ENCODE results near the gene FAM83F. TPM values are rescaled to one million over a fixed set of nuclear protein-coding genes. Genes with fewer than 3 reads are reported as not detected.
"Not testable (repeated sequence)": the region's sequence is repeated elsewhere in the genome, so short reads cannot be mapped to it uniquely, and the experiment has no call there.

The FAM83F gene
- total RNA-seq, 1 experiment from 2014 or later, result 43.1 TPM

GRCh38 chr22:39991159-39991860, 3.4 kb upstream of the FAM83F start:
- CTCF ChIA-PET, result interaction anchor here (1.1 to 2.1 kb wide), 2 partner anchors 33 to 48 kb away, joined by 3 to 8 read pairs; no protein-coding TSS in a partner anchor

DNA sequence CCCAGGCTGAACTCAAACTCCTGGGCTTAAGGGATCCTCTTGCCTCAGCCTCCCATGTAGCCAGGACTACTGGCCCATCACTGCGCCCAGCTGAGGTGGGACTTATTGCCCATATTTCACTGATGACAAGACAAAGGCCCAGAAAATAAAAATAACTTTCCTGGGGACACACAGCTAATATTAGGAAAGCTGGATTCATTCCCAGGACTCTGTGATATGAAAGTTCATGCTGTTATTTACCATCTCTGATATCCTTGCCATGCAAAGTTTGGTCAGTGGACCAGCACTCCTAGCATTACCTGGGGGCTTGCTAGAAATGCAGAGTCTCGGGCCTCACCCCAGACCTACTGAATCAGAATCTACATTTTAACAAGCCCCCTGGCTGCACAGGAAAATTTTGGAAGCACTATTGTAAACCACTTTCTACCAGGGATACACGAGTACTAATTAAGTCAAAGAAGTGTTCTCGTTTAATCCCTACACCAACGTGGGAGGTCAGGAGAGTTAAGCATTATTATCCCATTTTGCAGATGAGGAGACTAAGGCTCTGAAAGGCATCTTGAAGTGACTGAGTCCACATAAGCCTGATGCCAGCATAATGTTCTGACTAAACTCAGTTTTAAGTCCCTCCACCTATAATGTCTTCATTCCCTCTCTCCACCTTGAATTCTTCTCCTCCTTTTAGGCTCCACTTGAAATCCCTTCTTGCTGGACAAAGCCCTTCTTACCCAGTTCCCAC, 2.5 kb upstream of the FAM83F start:
- peaks cover 37% of the 10 kb centered on the region for H3K27me3 Mint-ChIP-seq (ENCODE audit: low read depth)

More at GRCh38 chr22:39991159-39991860, 3.4 kb upstream of the FAM83F start:
- Mint-ChIP-seq H3K9me3 (no peaks in the 10 kb centered on the region), H3K4me1 (peaks cover 25% of the 10 kb centered on the region), H3K27ac (no peak overlapping the region), H3K4me3 (no peak overlapping the region), H3K27me3 (ENCODE audit: low read depth) (peaks cover 40% of the 10 kb centered on the region), H3K36me3 (no peaks in the 10 kb centered on the region)
- TF ChIP-seq USF1 (CRISPR knock-in tag; IDR thresholded peaks at IDR 0.05) (no peak), NR1H2 (CRISPR knock-in tag; IDR thresholded peaks at IDR 0.05) (no peak), NFE2L1 (CRISPR knock-in tag; IDR thresholded peaks at IDR 0.05) (no peak), RELA (CRISPR knock-in tag; IDR thresholded peaks at IDR 0.05; ENCODE audit: borderline replicate concordance) (no peak), TP53 (CRISPR knock-in tag; IDR thresholded peaks at IDR 0.05) (no peak)
- TF ChIP-seq, protein P1, sequence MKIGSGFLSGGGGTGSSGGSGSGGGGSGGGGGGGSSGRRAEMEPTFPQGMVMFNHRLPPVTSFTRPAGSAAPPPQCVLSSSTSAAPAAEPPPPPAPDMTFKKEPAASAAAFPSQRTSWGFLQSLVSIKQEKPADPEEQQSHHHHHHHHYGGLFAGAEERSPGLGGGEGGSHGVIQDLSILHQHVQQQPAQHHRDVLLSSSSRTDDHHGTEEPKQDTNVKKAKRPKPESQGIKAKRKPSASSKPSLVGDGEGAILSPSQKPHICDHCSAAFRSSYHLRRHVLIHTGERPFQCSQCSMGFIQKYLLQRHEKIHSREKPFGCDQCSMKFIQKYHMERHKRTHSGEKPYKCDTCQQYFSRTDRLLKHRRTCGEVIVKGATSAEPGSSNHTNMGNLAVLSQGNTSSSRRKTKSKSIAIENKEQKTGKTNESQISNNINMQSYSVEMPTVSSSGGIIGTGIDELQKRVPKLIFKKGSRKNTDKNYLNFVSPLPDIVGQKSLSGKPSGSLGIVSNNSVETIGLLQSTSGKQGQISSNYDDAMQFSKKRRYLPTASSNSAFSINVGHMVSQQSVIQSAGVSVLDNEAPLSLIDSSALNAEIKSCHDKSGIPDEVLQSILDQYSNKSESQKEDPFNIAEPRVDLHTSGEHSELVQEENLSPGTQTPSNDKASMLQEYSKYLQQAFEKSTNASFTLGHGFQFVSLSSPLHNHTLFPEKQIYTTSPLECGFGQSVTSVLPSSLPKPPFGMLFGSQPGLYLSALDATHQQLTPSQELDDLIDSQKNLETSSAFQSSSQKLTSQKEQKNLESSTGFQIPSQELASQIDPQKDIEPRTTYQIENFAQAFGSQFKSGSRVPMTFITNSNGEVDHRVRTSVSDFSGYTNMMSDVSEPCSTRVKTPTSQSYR (CRISPR knock-in tag; IDR thresholded peaks at IDR 0.05), result no peak
- no peak for ATAC-seq
- POLR2A ChIA-PET, result no interaction called here
- DNase-seq (ENCODE audit: low spot score), result no peak

DNA sequence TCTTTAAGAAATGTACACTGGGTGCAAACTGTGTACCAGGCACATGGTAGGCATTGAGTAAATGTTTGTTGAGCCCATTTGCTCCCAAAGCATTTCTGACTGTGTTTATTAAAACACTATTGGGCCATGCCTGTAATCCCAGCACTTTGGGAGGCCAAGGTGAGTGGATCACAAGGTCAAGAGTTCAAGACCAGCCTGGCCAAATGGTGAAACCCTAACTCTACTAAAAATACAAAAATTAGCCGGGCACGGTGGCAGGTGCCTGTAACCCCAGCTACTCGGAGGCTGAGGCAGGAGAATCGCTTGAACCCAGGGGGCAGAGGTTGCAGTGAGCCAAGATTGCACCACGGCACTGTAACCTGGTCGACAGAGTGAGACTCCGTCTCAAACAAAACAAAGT, 1.9 kb upstream of the FAM83F start:
- H3K27ac Mint-ChIP-seq; H3K4me3 Mint-ChIP-seq; H3K9me3 Mint-ChIP-seq; H3K36me3 Mint-ChIP-seq; ATAC-seq; DNase-seq (ENCODE audit: low spot score): not testable (repeated sequence)
- peaks cover 41% of the 10 kb centered on the region for H3K4me1 Mint-ChIP-seq
- peaks cover 34% of the 10 kb centered on the region for H3K27me3 Mint-ChIP-seq (ENCODE audit: low read depth)
- ChIA-PET CTCF (interaction anchor here (0.8 to 0.9 kb wide), 2 partner anchors 32 to 59 kb away, joined by 3 to 4 read pairs; no protein-coding TSS in a partner anchor), POLR2A (interaction anchor here (1.2 kb wide), 1 partner anchor 12 kb away, joined by 3 read pairs; no protein-coding TSS in a partner anchor)

More for the DNA sequence above, 2.5 kb upstream of the FAM83F start:
- Mint-ChIP-seq H3K4me1 (peaks cover 34% of the 10 kb centered on the region), H3K4me3 (no peak overlapping the region), H3K9me3 (no peaks in the 10 kb centered on the region), H3K36me3 (no peaks in the 10 kb centered on the region), H3K27ac (no peak overlapping the region)
- POLR2A ChIA-PET, result no interaction called here
- DNase-seq (ENCODE audit: low spot score) (no peak), ATAC-seq (no peak)
- TF ChIP-seq HMGA2 (CRISPR knock-in tag; IDR thresholded peaks at IDR 0.05) (no peak), ZNF671 (CRISPR knock-in tag; IDR thresholded peaks at IDR 0.05) (no peak), MLX (CRISPR knock-in tag; IDR thresholded peaks at IDR 0.05) (no peak), FOXJ3 (CRISPR knock-in tag; IDR thresholded peaks at IDR 0.05; ENCODE audit: borderline replicate concordance) (no peak), ZMAT4 (CRISPR knock-in tag; IDR thresholded peaks at IDR 0.05) (no peak), KAT7 (CRISPR knock-in tag; IDR thresholded peaks at IDR 0.05; ENCODE audit: borderline replicate concordance) (no peak), CREM (CRISPR knock-in tag; IDR thresholded peaks at IDR 0.05) (no peak), CBFB (CRISPR knock-in tag; IDR thresholded peaks at IDR 0.05; ENCODE audit: low read depth) (no peak), ZNF396 (CRISPR knock-in tag; IDR thresholded peaks at IDR 0.05; ENCODE audit: borderline replicate concordance) (no peak), JAZF1 (CRISPR knock-in tag; IDR thresholded peaks at IDR 0.05) (no peak), NR2C2 (CRISPR knock-in tag; IDR thresholded peaks at IDR 0.05) (no peak)
- TF ChIP-seq, protein P2, sequence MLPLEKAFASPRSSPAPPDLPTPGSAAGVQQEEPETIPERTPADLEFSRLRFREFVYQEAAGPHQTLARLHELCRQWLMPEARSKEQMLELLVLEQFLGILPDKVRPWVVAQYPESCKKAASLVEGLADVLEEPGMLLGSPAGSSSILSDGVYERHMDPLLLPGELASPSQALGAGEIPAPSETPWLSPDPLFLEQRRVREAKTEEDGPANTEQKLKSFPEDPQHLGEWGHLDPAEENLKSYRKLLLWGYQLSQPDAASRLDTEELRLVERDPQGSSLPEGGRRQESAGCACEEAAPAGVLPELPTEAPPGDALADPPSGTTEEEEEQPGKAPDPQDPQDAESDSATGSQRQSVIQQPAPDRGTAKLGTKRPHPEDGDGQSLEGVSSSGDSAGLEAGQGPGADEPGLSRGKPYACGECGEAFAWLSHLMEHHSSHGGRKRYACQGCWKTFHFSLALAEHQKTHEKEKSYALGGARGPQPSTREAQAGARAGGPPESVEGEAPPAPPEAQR (CRISPR knock-in tag; IDR thresholded peaks at IDR 0.05), result no peak
- TF ChIP-seq, protein P3, sequence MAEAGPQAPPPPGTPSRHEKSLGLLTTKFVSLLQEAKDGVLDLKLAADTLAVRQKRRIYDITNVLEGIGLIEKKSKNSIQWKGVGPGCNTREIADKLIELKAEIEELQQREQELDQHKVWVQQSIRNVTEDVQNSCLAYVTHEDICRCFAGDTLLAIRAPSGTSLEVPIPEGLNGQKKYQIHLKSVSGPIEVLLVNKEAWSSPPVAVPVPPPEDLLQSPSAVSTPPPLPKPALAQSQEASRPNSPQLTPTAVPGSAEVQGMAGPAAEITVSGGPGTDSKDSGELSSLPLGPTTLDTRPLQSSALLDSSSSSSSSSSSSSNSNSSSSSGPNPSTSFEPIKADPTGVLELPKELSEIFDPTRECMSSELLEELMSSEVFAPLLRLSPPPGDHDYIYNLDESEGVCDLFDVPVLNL (CRISPR knock-in tag; IDR thresholded peaks at IDR 0.05; ENCODE audit: borderline replicate concordance, low read depth), result no peak
- TF ChIP-seq, protein P4, sequence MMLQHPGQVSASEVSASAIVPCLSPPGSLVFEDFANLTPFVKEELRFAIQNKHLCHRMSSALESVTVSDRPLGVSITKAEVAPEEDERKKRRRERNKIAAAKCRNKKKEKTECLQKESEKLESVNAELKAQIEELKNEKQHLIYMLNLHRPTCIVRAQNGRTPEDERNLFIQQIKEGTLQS (CRISPR knock-in tag; conservative IDR thresholded peaks at IDR 0.05), result no peak
- CTCF ChIA-PET, result interaction anchor here (0.9 to 2.1 kb wide), 2 partner anchors 32 to 59 kb away, joined by 4 to 8 read pairs; no protein-coding TSS in a partner anchor

All from WTC11 (cell line).